K562 (cell line): ENCODE results near the gene SMAD4. TPM values are rescaled to one million over a fixed set of nuclear protein-coding genes. Genes with fewer than 3 reads are reported as not detected.
A peak's percentile ranks its signal among the peaks of the same experiment; 100 is the strongest.

ENCODE experiments used
- CXXC5 ChIP-seq: fragments of 250-450 bp; sonication (Bioruptor Pico); IDR thresholded peaks from 2 replicates; pipeline ENCODE4 v1.8.0; 2022; ENCODE audit warnings: inconsistent platforms, mild to moderate bottlenecking, moderate library complexity
- EWSR1 ChIP-seq: fragments of 450-650 bp; IDR thresholded peaks from 2 replicates; pipeline ENCODE4 v1.6.1; 2018; ENCODE audit warnings: borderline replicate concordance, mild to moderate bottlenecking, low read depth, moderate library complexity; ENCODE audit not compliant: partially characterized antibody
- MCM2 ChIP-seq: fragments of 450-650 bp; IDR thresholded peaks from 2 replicates; pipeline ENCODE4 v1.6.1; 2017; ENCODE audit warnings: low read depth, mild to moderate bottlenecking
- PHB ChIP-seq: fragments of 250-450 bp; sonication (Bioruptor Pico); IDR thresholded peaks from 2 replicates; pipeline ENCODE4 v1.5.0; 2021
- POLR2H ChIP-seq: IDR thresholded peaks from 2 replicates; pipeline ENCODE4 v1.6.1; 2016; ENCODE audit warnings: missing genetic modification characterization, low read depth, mild to moderate bottlenecking, control low read depth, missing compliant biosample characterization, moderate library complexity
- U2AF2 ChIP-seq: fragments of 200-400 bp; formaldehyde crosslinking; optimal IDR thresholded peaks from 2 replicates; pipeline ENCODE3; 2017; ENCODE audit warnings: low read depth, mild to moderate bottlenecking, low read length
- ZNF444 ChIP-seq: fragments of 250-450 bp; sonication (Bioruptor Pico); IDR thresholded peaks from 2 replicates; pipeline ENCODE4 v1.4.0; 2020; ENCODE audit warnings: mild to moderate bottlenecking, moderate library complexity
- polyA plus RNA-seq, 8 experiments: library from polyadenylated mRNA; depleted of rRNA in 4 of 8; stranded (reverse) in 5 of 8; unstranded in 3 of 8; fragments of >200 nt; fragmentation: Nextera tagmentation in 2 of 8; fragmentation: Illumina TruSeq in 1 of 8; extraction: Ambion mirVana in 2 of 8; extraction: Trizol in 1 of 8; gene quantifications; 2 replicates each; pipeline versions ENCODE4 v1.2.1 to v1.2.3, GENCODE V29; 2011 to 2014; ENCODE audit warnings: inconsistent platforms in 1 of 8, missing spikeins in 1 of 8
- total RNA-seq, 7 experiments: library from RNA; depleted of rRNA in 6 of 7; stranded (reverse); fragments of >200 nt in 6 of 7; fragmentation: Illumina TruSeq in 2 of 7; extraction: Trizol in 2 of 7; gene quantifications; 2 replicates each; pipeline versions ENCODE4 v1.2.1 to v1.2.3, GENCODE V29; 2011 to 2021; ENCODE audit warnings: low replicate concordance in 1 of 7
- TF ChIP-seq, protein P1 (sequence below), 2 experiments: fragments of 450-650 bp; formaldehyde crosslinking in 1 of 2; IDR thresholded peaks; 2 replicates each; pipeline versions ENCODE4 v1.4.0 to v1.6.1; 2014 to 2020; ENCODE audit warnings: mild to moderate bottlenecking in 2 of 2, borderline replicate concordance in 1 of 2, low read depth in 1 of 2
- TF ChIP-seq, protein P2 (sequence below): fragments of 200-800 bp; sonication (Bioruptor generic); IDR thresholded peaks from 2 replicates; pipeline ENCODE4 v1.6.1; 2017; ENCODE audit warnings: missing genetic modification characterization, missing compliant biosample characterization
- TF ChIP-seq, protein P3 (sequence below): conservative IDR thresholded peaks from 2 replicates; pipeline ENCODE4 v1.6.1; 2011; ENCODE audit warnings: low read depth, mild to moderate bottlenecking, low read length; ENCODE audit not compliant: control insufficient read depth
- TF ChIP-seq, protein P4 (sequence below): fragments of 450-650 bp; formaldehyde crosslinking; IDR thresholded peaks from 2 replicates; pipeline ENCODE4 v1.4.0; 2022; ENCODE audit warnings: mild to moderate bottlenecking, moderate library complexity

SMAD4 gene
- total and polyA plus RNA-seq, 9 of the 15 experiments (the other 6 are each of a cell fraction or from before 2014, with no cell fraction given): 5.7 to 55.0 (median 39.4) TPM

DNA sequence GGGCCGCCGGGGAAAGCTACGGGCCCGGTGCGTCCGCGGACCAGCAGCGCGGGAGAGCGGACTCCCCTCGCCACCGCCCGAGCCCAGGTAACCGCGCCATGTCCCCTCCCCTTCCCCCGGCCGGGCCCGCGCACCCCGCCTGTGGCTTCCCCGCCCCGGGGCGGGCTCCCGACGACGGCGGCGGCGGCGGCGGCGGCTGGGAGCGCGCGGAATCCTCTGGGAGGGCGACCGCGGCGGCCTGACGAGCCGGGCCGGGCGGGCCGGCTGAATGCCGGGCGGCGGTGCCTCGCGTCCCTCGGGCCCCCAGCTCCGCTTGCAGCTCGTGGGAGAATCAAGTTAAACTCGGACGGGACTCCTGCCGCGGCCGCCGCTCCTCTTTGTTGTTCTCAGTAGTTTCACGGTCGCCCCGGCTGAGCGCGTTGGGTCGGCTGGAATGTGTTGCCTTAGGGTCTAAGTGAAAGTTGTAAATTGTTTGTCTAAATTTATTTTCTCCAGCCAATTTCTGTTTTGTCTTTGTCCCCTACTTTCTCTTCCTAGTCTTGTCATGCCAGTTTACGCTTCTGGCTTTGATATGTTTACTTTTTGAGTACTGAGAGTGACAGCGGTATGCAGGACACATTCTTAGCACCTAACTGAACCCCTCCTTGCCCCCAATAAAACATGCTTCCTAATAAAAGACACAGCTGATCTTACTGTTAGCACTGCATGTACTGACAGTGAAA, 685 bp downstream of the SMAD4 start (continued):
- TF ChIP-seq, protein P1, sequence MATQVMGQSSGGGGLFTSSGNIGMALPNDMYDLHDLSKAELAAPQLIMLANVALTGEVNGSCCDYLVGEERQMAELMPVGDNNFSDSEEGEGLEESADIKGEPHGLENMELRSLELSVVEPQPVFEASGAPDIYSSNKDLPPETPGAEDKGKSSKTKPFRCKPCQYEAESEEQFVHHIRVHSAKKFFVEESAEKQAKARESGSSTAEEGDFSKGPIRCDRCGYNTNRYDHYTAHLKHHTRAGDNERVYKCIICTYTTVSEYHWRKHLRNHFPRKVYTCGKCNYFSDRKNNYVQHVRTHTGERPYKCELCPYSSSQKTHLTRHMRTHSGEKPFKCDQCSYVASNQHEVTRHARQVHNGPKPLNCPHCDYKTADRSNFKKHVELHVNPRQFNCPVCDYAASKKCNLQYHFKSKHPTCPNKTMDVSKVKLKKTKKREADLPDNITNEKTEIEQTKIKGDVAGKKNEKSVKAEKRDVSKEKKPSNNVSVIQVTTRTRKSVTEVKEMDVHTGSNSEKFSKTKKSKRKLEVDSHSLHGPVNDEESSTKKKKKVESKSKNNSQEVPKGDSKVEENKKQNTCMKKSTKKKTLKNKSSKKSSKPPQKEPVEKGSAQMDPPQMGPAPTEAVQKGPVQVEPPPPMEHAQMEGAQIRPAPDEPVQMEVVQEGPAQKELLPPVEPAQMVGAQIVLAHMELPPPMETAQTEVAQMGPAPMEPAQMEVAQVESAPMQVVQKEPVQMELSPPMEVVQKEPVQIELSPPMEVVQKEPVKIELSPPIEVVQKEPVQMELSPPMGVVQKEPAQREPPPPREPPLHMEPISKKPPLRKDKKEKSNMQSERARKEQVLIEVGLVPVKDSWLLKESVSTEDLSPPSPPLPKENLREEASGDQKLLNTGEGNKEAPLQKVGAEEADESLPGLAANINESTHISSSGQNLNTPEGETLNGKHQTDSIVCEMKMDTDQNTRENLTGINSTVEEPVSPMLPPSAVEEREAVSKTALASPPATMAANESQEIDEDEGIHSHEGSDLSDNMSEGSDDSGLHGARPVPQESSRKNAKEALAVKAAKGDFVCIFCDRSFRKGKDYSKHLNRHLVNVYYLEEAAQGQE (IDR thresholded peaks at IDR 0.05; ENCODE audit: borderline replicate concordance): no peak
- TF ChIP-seq, protein P1 (CRISPR knock-in tag; IDR thresholded peaks at IDR 0.05; ENCODE audit: low read depth): 0 out of 2 replicates have a peak, but pooled peaks have one; percentile 17
- TF ChIP-seq ZNF444 (no peak), U2AF2 (no peak), POLR2H (tag) (0 out of 2 replicates have a peak, but pooled peaks have one; percentile 3), PHB (CRISPR knock-in tag) (no peak), MCM2 (no peak), EWSR1 (no peak), CXXC5 (peak; percentile 41; the same call in 1 of the 2 replicates)
- TF ChIP-seq, protein P2, sequence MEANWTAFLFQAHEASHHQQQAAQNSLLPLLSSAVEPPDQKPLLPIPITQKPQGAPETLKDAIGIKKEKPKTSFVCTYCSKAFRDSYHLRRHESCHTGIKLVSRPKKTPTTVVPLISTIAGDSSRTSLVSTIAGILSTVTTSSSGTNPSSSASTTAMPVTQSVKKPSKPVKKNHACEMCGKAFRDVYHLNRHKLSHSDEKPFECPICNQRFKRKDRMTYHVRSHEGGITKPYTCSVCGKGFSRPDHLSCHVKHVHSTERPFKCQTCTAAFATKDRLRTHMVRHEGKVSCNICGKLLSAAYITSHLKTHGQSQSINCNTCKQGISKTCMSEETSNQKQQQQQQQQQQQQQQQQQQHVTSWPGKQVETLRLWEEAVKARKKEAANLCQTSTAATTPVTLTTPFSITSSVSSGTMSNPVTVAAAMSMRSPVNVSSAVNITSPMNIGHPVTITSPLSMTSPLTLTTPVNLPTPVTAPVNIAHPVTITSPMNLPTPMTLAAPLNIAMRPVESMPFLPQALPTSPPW: peak; percentile 90
- TF ChIP-seq, protein P3, sequence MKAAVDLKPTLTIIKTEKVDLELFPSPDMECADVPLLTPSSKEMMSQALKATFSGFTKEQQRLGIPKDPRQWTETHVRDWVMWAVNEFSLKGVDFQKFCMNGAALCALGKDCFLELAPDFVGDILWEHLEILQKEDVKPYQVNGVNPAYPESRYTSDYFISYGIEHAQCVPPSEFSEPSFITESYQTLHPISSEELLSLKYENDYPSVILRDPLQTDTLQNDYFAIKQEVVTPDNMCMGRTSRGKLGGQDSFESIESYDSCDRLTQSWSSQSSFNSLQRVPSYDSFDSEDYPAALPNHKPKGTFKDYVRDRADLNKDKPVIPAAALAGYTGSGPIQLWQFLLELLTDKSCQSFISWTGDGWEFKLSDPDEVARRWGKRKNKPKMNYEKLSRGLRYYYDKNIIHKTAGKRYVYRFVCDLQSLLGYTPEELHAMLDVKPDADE: no peak
- TF ChIP-seq, protein P4, sequence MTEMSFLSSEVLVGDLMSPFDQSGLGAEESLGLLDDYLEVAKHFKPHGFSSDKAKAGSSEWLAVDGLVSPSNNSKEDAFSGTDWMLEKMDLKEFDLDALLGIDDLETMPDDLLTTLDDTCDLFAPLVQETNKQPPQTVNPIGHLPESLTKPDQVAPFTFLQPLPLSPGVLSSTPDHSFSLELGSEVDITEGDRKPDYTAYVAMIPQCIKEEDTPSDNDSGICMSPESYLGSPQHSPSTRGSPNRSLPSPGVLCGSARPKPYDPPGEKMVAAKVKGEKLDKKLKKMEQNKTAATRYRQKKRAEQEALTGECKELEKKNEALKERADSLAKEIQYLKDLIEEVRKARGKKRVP: no peak
